Esophagus (tissue), 2 donors: ENCODE measurements around the gene ARG2. TPM values are rescaled to one million over a fixed set of nuclear protein-coding genes. Genes with fewer than 3 reads are reported as not detected.

Experiments
- H3K27ac ChIP-seq, 2 donors: one replicate each; pipeline ENCODE4 v1.5.1; 2013; ENCODE audit warnings: low read depth in 2 of 2, mild to moderate bottlenecking in 2 of 2, inconsistent platforms in 1 of 2, low read length in 1 of 2, moderate library complexity in 1 of 2
- H3K27me3 ChIP-seq, 2 donors: one replicate each; pipeline ENCODE4 v1.6.1; 2013; ENCODE audit warnings: low read length in 2 of 2, control low read depth in 1 of 2, mild to moderate bottlenecking in 1 of 2; ENCODE audit not compliant: insufficient read depth in 2 of 2, control insufficient read depth in 1 of 2
- H3K36me3 ChIP-seq, 2 donors: one replicate each; pipeline ENCODE4 v1.6.1; 2013; ENCODE audit warnings: low read length in 1 of 2; ENCODE audit not compliant: control insufficient read depth in 2 of 2, insufficient read depth in 2 of 2
- H3K4me1 ChIP-seq, 2 donors: one replicate each; pipeline ENCODE4 v1.6.1; 2013; ENCODE audit warnings: low read length in 1 of 2; ENCODE audit not compliant: control insufficient read depth in 2 of 2, insufficient read depth in 2 of 2
- H3K4me3 ChIP-seq, 2 donors: one replicate each; pipeline ENCODE4 v1.5.1; 2013; ENCODE audit warnings: low read length in 2 of 2, mild to moderate bottlenecking in 2 of 2, low read depth in 1 of 2, moderate library complexity in 1 of 2
- H3K9me3 ChIP-seq, 2 donors: one replicate each; pipeline ENCODE4 v1.6.1; 2013; ENCODE audit warnings: mild to moderate bottlenecking in 2 of 2, low read depth in 1 of 2, low read length in 1 of 2, moderate library complexity in 1 of 2; ENCODE audit not compliant: control insufficient read depth in 2 of 2, insufficient read depth in 1 of 2
- WGBS, 2 donors: extraction: QIAGEN DNeasy Blood & Tissue Kit; methylation state at CpG; one replicate each; pipeline ENCODE4 v1.1.7; 2013; 5-methylcytosine and 5-hydroxymethylcytosine counted together
- polyA plus RNA-seq, 2 donors: library from polyadenylated mRNA; stranded (reverse); fragments of 200-250 nt; gene quantifications; one replicate each; pipeline ENCODE4 v1.2.3, GENCODE V29; 2013
- donor health status: healthy with polysubstance abuse.
- donor health status: Bipolar disorder and iron deficiency.

The ARG2 gene
- polyA plus RNA-seq, result 10 to 100 TPM; 12.2 to 30.4 TPM

- Histone ChIP-seq H3K36me3 (no peaks in the 10 kb centered on the region), H3K4me3 (peak within 1 kb of the TSS; percentile 64 to 72), H3K27ac (peak within 1 kb of the TSS; percentile 79 to 88), H3K27me3 (no peaks in the 10 kb centered on the region), H3K9me3 (no peaks in the 10 kb centered on the region), H3K4me1 (peaks cover 0 to 2% of the 10 kb centered on the region in 2 donors)
- 0 to 1% methylated on average over 61 to 62 of the region's 62 CpGs for whole genome bisulfite sequencing, 2 donors
Observed at GRCh38 chr14:67619446-67620216, at the start of gene ARG2. ARG2 (plus strand) TSS chr14:67619920; CDS start chr14:67619978, 58 bp downstream.

GRCh38 chr14:67570453-67570852 is 49.3 kb upstream of the ARG2 start:
- no peaks in the 10 kb centered on the region for H3K36me3 ChIP-seq
- peaks cover 3 to 10% of the 10 kb centered on the region in 2 donors for H3K4me1 ChIP-seq
- 87 to 88% methylated on average over 7 of the region's 7 CpGs for WGBS, 2 donors
- H3K27me3 ChIP-seq, result no peaks in the 10 kb centered on the region
- H3K4me3 ChIP-seq, result no peak overlapping the region
- H3K27ac ChIP-seq, result no peak overlapping the region
- no peaks in the 10 kb centered on the region for H3K9me3 ChIP-seq

- no peaks in the 10 kb centered on the region for H3K27me3 ChIP-seq
- peaks cover 3 to 10% of the 10 kb centered on the region in 2 donors for H3K4me1 ChIP-seq
- H3K4me3 ChIP-seq, result no peak overlapping the region
- 40 to 44% methylated on average over 14 of the region's 14 CpGs for WGBS, 2 donors
- H3K36me3 ChIP-seq, result no peaks in the 10 kb centered on the region
- H3K27ac ChIP-seq, result no peak overlapping the region
- no peaks in the 10 kb centered on the region for H3K9me3 ChIP-seq
Observed at GRCh38 chr14:67571275-67571990, 48.3 kb upstream of the ARG2 start.

GRCh38 chr14:67571991-67572323 is 47.8 kb upstream of the ARG2 start:
- no peak overlapping the region for H3K27ac ChIP-seq
- H3K4me1 ChIP-seq, result peaks cover 3 to 7% of the 10 kb centered on the region in 2 donors
- no peaks in the 10 kb centered on the region for H3K27me3 ChIP-seq
- H3K4me3 ChIP-seq, result no peak overlapping the region
- no peaks in the 10 kb centered on the region for H3K36me3 ChIP-seq
- WGBS, 2 donors, result 83 to 84% methylated on average over 19 of the region's 19 CpGs
- H3K9me3 ChIP-seq, result no peaks in the 10 kb centered on the region

- H3K27ac ChIP-seq, result no peak overlapping the region
- no peaks in the 10 kb centered on the region for H3K27me3 ChIP-seq
- H3K4me1 ChIP-seq, result peaks cover 0 to 3% of the 10 kb centered on the region in 2 donors
- no peaks in the 10 kb centered on the region for H3K36me3 ChIP-seq
- 82 to 84% methylated on average over 5 of the region's 5 CpGs for WGBS, 2 donors
- no peaks in the 10 kb centered on the region for H3K9me3 ChIP-seq
- H3K4me3 ChIP-seq, result no peak overlapping the region
Observed at GRCh38 chr14:67572608-67573007, 47.1 kb upstream of the ARG2 start.

- no peaks in the 10 kb centered on the region for H3K27me3 ChIP-seq
- no peaks in the 10 kb centered on the region for H3K9me3 ChIP-seq
- H3K4me1 ChIP-seq, result peaks cover 0 to 2% of the 10 kb centered on the region in 2 donors
- peaks cover 0 to 5% of the 10 kb centered on the region in 2 donors for H3K36me3 ChIP-seq
- WGBS, 2 donors, result 75 to 82% methylated on average over 15 of the region's 15 CpGs
- no peak overlapping the region for H3K4me3 ChIP-seq
- no peak overlapping the region for H3K27ac ChIP-seq
Observed at GRCh38 chr14:67573228-67574010, 46.3 kb upstream of the ARG2 start.

- H3K9me3 ChIP-seq, result no peaks in the 10 kb centered on the region
- peaks cover 0 to 7% of the 10 kb centered on the region in 2 donors for H3K36me3 ChIP-seq
- H3K27ac ChIP-seq, result no peak overlapping the region
- H3K4me1 ChIP-seq, result peaks cover 0 to 2% of the 10 kb centered on the region in 2 donors
- 88 to 90% methylated on average over 12 to 14 of the region's 14 CpGs for WGBS, 2 donors
- no peak overlapping the region for H3K4me3 ChIP-seq
- no peaks in the 10 kb centered on the region for H3K27me3 ChIP-seq
Observed at GRCh38 chr14:67574156-67574555, 45.6 kb upstream of the ARG2 start.

GRCh38 chr14:67574806-67575205 is 44.9 kb upstream of the ARG2 start:
- Histone ChIP-seq H3K9me3 (no peaks in the 10 kb centered on the region), H3K36me3 (peaks cover 0 to 9% of the 10 kb centered on the region in 2 donors), H3K4me3 (no peak overlapping the region), H3K27ac (no peak overlapping the region), H3K27me3 (no peaks in the 10 kb centered on the region), H3K4me1 (peaks cover 0 to 2% of the 10 kb centered on the region in 2 donors)
- 77 to 88% methylated on average over 7 of the region's 7 CpGs for WGBS, 2 donors

GRCh38 chr14:67575684-67576083 is 44.0 kb upstream of the ARG2 start:
- 70 to 74% methylated on average over 9 of the region's 9 CpGs for WGBS, 2 donors
- H3K27me3 ChIP-seq, result no peaks in the 10 kb centered on the region
- no peaks in the 10 kb centered on the region for H3K9me3 ChIP-seq
- H3K4me1 ChIP-seq, result peaks cover 0 to 2% of the 10 kb centered on the region in 2 donors
- no peak overlapping the region for H3K27ac ChIP-seq
- peaks cover 0 to 12% of the 10 kb centered on the region in 2 donors for H3K36me3 ChIP-seq
- H3K4me3 ChIP-seq, result no peak overlapping the region
